T-helper 2 cell (primary cell): ENCODE results near the gene TRPV2.
A peak's percentile ranks its signal among the peaks of the same experiment; 100 is the strongest.
"Not testable (repeated sequence)": the region's sequence is repeated elsewhere in the genome, so short reads cannot be mapped to it uniquely, and the experiment has no call there.

Experiments used
- DNase-seq, 5 experiments: peaks; one replicate each; pipeline versions ENCODE4 v3.0.0 to v3.0.0-alpha.2; 2012 to 2022
- total RNA-seq, 2 donors: gene quantifications; one replicate each; lab custom pipeline; 2026; lab: John Stamatoyannopoulos, UW

TRPV2 gene
- 49.3 to 80.9 reads per million in 2 donors for total RNA-seq

- DNase-seq, result peak in 4 of 5 experiments; percentile 14 to 77 (median 32)
Measured at GRCh38 chr17:16415031-16415924, at the start of gene TRPV2. TRPV2 (plus strand) TSS chr17:16415571; CDS start chr17:16417669, 2,098 bp downstream.

DNA sequence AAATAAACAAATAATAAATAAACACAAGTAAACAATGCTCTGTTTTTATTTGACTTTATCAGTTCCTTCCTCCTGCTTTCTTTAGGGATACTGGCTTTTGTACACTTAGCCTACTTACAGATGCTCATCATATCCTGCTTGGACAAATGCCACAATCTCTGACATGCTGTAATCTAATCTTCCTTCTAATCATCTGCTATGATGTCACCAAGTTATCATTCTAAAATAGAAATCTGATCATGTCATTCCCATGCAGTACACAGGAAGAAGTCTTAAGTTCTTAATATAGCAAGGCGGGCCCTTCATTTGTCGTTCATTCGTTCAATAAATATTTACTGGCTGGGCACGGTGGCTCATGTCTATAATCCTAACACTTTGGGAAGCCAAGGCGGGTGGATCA, 43.6 kb upstream of the TRPV2 start:
- no peak for DNase-seq

GRCh38 chr17:16374146-16374938, 41.0 kb upstream of the TRPV2 start:
- no peak for DNase-seq

DNA sequence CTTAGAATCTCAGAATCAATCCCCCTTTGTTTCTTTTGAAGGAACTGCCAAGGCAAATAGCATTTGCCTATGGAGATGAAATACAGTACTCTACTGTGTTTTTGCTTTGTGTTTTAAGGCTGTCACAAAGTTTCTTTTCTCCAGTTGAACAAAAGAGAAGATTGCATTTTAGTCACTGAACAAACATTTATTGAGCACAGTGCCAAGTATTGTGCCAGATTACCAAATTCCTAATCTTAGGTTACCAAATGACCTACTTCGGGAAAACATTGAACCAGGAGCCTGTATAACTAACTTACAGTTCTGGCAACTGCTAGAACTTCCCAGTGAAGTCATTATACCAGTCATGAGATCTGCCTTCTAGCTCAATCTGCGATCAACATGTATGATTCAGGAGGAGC, 37.4 kb upstream of the TRPV2 start:
- no peak for DNase-seq

GRCh38 chr17:16378636-16379282, 36.6 kb upstream of the TRPV2 start:
- DNase-seq, result no peak

DNA sequence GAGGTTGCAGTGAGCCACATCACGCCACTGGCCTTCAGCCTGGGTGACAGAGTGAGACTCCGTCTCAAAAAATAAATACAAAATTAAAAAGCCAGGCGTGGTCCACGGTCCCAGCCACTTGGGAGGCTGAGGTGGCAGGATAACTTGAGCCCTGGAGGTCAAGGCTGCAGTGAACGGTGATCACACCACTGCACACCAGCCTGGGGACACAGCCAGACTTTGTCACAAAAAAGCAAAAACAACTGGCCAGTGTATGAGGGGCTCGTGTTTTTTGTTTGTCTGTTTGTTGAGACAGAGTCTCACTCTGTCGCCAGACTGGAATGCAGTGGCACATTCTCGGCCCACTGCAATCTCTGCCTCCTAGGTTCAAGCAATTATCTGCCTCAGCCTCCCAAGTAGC, 35.7 kb upstream of the TRPV2 start:
- no peak for DNase-seq

GRCh38 chr17:16380640-16381495, 34.5 kb upstream of the TRPV2 start, which contains the start of gene UBB:
UBB (plus strand) TSS chr17:16381091; CDS start chr17:16381908, 817 bp downstream.
- DNase-seq, result peak; percentile 87 to 99 (median 94)

- peak in 2 of 5 experiments; percentile 10 to 13 for DNase-seq
Measured at GRCh38 chr17:16381496-16381820, 33.9 kb upstream of the TRPV2 start.

DNA sequence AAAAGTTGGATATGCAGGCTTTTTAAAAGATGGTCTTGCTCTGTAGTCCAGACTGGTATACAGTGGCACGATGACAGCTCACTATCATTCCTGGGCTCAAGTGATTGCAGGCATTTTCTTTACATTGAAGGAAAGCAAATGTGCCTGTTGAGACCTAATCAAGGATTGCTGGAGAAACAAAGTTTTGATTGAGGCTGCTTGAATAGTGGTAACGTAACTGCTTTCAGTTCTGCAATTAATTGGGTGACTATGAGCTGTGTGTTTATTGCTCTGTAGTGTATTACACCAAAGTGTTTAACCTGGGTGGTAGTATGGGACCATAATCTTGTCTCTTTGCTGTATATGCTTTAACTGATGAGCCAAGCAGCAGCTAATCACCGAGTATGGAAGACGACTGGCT, 32.2 kb upstream of the TRPV2 start:
- DNase-seq, result no peak

- no peak for DNase-seq
Measured at GRCh38 chr17:16383772-16384287, 31.5 kb upstream of the TRPV2 start.

DNA sequence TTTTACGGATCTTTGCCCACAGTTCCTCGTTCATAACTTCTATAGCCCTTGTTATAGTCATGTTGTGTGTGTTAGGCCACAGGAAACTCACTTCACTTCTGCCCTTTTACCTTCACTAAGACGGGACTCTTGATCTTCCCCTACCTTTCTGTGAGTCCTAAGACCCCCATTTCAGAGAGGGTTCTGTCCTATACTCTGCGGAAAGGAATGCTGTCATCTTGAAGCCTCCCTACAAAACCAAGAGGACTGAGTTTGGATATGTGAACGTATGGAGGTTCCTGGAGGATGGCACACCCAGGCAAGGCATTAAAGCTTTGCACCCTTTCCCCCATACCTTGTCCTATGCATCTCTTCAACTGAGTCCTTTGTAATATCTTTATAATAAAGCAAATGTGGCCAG, 30.8 kb upstream of the TRPV2 start:
- no peak for DNase-seq

DNA sequence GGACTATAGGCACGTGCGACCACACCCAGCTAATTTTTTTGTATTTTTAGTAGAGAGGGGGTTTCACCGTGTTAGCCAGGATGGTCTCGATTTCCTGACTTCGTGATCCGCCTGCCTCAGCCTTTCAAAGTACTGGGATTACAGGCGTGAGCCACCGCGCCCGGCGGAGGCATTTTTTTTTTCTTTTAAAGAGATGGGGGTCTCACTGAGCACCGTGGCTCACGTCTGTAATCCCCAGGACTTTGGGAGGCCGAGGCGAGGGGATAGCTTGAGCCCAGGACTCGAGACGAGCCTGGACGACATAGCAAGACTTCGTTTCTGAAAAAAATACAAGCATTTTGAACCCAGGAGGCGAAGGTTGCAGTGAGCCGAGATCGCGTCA, 29.3 kb upstream of the TRPV2 start:
- DNase-seq, result not testable (repeated sequence)

DNA sequence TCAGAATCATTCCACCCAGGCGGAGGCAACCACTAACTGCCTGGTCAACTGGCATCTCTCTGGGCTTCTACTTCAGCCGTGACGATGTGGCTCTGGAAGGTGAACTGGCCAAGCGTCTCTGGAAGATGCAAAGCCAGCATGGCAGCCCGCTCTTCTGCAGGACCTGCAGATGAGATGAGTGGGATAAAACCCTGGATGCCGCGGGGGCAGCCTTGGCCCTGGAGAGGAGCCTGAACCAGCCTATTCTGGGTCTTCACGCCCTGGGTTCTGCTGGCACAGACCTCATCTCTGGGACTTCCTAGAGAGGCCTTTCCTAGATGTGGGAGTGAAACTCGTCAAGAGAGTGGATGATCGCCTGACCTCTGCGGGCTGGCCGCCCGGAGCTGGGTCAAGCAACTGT, 23.9 kb upstream of the TRPV2 start:
- DNase-seq, result no peak

- DNase-seq, result not testable (repeated sequence)
Measured at GRCh38 chr17:16392491-16392890, 22.9 kb upstream of the TRPV2 start.

DNA sequence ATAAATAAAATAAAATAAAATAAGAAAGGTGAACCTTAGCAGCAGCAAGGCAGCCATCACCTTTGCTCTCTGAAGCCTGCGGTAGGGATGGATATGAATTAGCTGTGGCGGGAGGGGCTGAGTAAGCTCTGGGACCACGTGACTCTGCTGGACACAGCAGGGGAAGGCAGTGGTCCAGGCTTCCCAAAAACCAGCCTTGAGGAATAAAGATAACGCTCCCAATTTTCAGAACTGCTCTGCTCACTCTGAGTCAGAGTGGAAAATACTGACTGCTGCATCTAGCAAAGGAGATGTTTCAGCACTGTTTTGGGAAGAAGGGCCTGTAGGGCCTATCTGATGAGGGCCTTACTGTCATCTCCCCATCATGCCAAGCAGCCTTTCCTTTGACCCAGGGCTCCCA, 19.5 kb upstream of the TRPV2 start:
- not testable (repeated sequence) for DNase-seq

DNA sequence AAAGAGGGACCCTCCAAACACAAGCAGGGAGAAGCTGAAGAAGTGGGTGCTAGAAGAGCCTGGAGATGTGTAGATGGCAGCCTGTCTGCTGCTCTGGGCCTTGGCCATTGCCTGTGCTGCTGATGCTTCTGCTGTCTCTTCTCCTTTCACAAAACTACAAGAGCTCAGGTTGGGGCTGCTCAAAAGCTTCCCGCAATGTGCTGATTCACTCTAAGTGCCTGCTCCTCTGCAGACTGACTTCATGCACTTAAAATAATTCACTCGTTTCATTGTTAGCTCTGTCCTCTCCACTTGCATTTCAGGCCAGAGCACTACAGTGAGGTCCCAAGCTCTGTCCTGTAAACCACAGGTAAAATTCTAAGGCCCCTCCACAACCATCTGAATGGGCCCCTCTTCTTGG, 18.7 kb upstream of the TRPV2 start:
- DNase-seq, result not testable (repeated sequence)

DNA sequence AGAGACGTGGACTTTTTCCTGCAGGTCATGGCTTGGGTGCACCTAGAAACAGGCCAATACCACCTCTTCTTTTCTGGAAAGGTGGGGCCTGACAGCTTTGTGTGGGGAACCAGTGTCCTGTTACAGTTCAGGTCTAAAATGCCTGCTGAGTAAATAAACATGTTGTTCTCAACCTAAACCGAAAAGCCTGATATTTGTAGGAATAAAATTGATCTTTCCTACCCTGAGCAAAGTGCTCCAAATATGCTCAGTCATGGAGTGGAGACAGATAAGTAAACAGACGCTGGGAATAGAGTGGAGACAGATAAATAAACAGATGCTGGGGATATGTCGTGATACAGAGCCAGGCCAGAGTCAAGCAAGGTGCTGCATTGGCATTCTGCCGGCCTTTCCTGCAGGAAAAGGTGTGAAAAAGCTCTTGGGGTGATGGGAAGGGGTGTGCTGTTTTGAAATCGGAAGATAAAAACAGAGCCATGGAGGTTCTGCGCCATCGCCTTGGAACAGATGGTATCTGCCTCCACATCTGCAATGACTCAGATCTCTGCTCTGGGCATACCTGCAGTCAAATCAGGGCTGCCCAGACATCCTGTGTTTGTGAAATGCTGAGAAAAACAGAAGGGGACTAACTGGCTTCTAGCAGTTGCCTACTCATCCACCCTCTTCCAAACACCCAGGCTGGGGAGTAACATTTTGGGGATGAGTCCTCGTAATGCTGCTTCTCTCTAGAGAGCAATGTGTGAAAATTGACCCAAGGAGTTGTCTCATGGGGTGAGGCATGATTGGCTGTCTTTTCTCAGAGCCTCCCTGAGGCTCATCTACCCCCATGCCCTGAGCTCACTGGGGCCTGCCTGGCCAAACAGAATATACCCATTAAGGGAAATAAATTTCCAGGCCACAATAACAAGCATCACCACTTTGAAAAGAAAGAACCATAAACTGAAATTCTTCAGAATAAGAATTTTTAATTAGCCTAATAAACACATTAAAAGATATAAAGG, 16.8 kb upstream of the TRPV2 start:
- peak in 1 of 5 experiments; percentile 90 for DNase-seq

GRCh38 chr17:16403847-16404246, 11.5 kb upstream of the TRPV2 start:
- DNase-seq, result not testable (repeated sequence)

GRCh38 chr17:16406742-16407674, 8.4 kb upstream of the TRPV2 start:
- DNase-seq, result no peak
